Panc1 (cell line): ENCODE measurements around the gene CCDC73.

Experiments
- TCF7L2 ChIP-seq: IDR thresholded peaks from 2 replicates; pipeline ENCODE4 v1.6.1; 2011; ENCODE audit warnings: mild to moderate bottlenecking, low read depth, low read length, inconsistent platforms
- TF ChIP-seq, protein P1 (sequence below): fragments of 450-650 bp; IDR thresholded peaks from 2 replicates; pipeline ENCODE4 v1.5.1; 2017; ENCODE audit warnings: mild to moderate bottlenecking

DNA sequence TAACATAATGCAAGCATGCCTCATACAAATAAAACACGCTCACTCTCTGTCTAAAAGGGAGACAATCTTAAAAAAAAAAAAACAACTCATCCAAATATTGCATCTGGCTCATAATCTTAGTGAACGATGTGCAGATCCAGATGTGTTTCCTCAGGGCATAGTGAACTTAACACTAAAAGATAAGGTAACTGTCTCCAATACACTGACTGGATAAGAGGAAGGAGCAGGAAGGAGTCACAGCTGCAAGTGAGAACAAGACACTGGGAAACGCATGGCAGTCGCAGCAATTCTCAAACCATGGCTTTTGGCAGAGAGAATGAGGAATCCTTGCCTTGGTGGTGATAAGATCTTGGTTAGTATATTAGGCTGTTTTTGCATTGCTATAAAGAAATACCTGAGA is 220.0 kb downstream of the CCDC73 start:
- no peak for TF ChIP-seq TCF7L2
- TF ChIP-seq, protein P1, sequence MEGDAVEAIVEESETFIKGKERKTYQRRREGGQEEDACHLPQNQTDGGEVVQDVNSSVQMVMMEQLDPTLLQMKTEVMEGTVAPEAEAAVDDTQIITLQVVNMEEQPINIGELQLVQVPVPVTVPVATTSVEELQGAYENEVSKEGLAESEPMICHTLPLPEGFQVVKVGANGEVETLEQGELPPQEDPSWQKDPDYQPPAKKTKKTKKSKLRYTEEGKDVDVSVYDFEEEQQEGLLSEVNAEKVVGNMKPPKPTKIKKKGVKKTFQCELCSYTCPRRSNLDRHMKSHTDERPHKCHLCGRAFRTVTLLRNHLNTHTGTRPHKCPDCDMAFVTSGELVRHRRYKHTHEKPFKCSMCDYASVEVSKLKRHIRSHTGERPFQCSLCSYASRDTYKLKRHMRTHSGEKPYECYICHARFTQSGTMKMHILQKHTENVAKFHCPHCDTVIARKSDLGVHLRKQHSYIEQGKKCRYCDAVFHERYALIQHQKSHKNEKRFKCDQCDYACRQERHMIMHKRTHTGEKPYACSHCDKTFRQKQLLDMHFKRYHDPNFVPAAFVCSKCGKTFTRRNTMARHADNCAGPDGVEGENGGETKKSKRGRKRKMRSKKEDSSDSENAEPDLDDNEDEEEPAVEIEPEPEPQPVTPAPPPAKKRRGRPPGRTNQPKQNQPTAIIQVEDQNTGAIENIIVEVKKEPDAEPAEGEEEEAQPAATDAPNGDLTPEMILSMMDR, result no peak
